CD8-positive, alpha-beta memory T cell (primary cell): Measurements from ENCODE around the gene VILL. TPM values are rescaled to one million over a fixed set of nuclear protein-coding genes. Genes with fewer than 3 reads are reported as not detected.

ENCODE experiments used
- CTCF ChIA-PET: fragments of 350-600 bp; sonication (Branson Sonifier 250); formaldehyde crosslinking; loops from one replicate; lab custom pipeline; 2021; ENCODE audit warnings: antibody characterized with exemption; lab: Charles Lee
- POLR2A ChIA-PET: fragments of 350-600 bp; sonication (Branson Sonifier 250); formaldehyde crosslinking; loops from one replicate; lab custom pipeline; 2021; ENCODE audit warnings: antibody characterized with exemption; lab: Charles Lee
- DNase-seq, 5 donors: peaks; one replicate each; pipeline versions ENCODE4 v3.0.0 to v3.0.0-alpha.2; 2020 to 2022; ENCODE audit warnings: mixed read lengths in 1 of 5
- H3K27ac ChIP-seq: one replicate; pipeline ENCODE4 v1.7.0; 2013; ENCODE audit warnings: low read depth, mild to moderate bottlenecking, low read length, moderate library complexity
- H3K27me3 ChIP-seq: 2 replicates; pipeline ENCODE4 v1.7.0; 2013; ENCODE audit warnings: low read length, mild to moderate bottlenecking; ENCODE audit not compliant: insufficient read depth, poor library complexity, severe bottlenecking
- H3K36me3 ChIP-seq: 2 replicates; pipeline ENCODE4 v1.7.0; 2013; ENCODE audit warnings: mild to moderate bottlenecking, low read length, moderate library complexity; ENCODE audit not compliant: insufficient read depth
- H3K4me1 ChIP-seq: 2 replicates; pipeline ENCODE4 v1.7.0; 2013; ENCODE audit warnings: mild to moderate bottlenecking, low read length, moderate library complexity; ENCODE audit not compliant: insufficient read depth
- H3K4me3 ChIP-seq: 2 replicates; pipeline ENCODE4 v1.7.0; 2013; ENCODE audit warnings: mild to moderate bottlenecking, low read length
- H3K9me3 ChIP-seq: 2 replicates; pipeline ENCODE4 v1.7.0; 2013; ENCODE audit warnings: mild to moderate bottlenecking, low read length
- H3K27ac Mint-ChIP-seq, 8 donors: one replicate each; pipeline ENCODE4 v1.8.0; 2020 to 2021; ENCODE audit warnings: mixed read lengths in 8 of 8, mild to moderate bottlenecking in 6 of 8, inconsistent platforms in 3 of 8, moderate library complexity in 3 of 8
- H3K27me3 Mint-ChIP-seq, 2 donors: one replicate each; pipeline ENCODE4 v1.8.0; 2020 to 2021; ENCODE audit warnings: mixed read lengths in 2 of 2, mild to moderate bottlenecking in 1 of 2, moderate library complexity in 1 of 2
- H3K36me3 Mint-ChIP-seq, 3 donors: one replicate each; pipeline ENCODE4 v1.8.0; 2020 to 2021; ENCODE audit warnings: mixed read lengths in 3 of 3, inconsistent platforms in 1 of 3, mild to moderate bottlenecking in 1 of 3
- H3K4me1 Mint-ChIP-seq, 3 donors: one replicate each; pipeline ENCODE4 v1.8.0; 2020 to 2021; ENCODE audit warnings: mixed read lengths in 3 of 3, inconsistent platforms in 1 of 3, mild to moderate bottlenecking in 1 of 3
- H3K4me3 Mint-ChIP-seq, 7 donors: one replicate each; pipeline ENCODE4 v1.8.0; 2020 to 2021; ENCODE audit warnings: mixed read lengths in 7 of 7, mild to moderate bottlenecking in 6 of 7, moderate library complexity in 4 of 7, inconsistent platforms in 2 of 7
- H3K9me3 Mint-ChIP-seq, 5 donors: one replicate each; pipeline ENCODE4 v1.8.0; 2020 to 2022; ENCODE audit warnings: mixed read lengths in 5 of 5, mild to moderate bottlenecking in 3 of 5, moderate library complexity in 2 of 5, inconsistent platforms in 1 of 5
- polyA plus RNA-seq: library from polyadenylated mRNA; unstranded; fragments of 300-500 nt; fragmentation: Illumina TruSeq; gene quantifications from one replicate; pipeline ENCODE4 v1.2.3, GENCODE V29; 2021
- total RNA-seq, 2 experiments: library from RNA; stranded (reverse); gene quantifications; one replicate each; pipeline ENCODE4 v1.2.3, GENCODE V29; 2021

Gene VILL
- total and polyA plus RNA-seq, 3 experiments from 2014 or later = 14.7 to 16.8 (median 15.8) TPM

DNA sequence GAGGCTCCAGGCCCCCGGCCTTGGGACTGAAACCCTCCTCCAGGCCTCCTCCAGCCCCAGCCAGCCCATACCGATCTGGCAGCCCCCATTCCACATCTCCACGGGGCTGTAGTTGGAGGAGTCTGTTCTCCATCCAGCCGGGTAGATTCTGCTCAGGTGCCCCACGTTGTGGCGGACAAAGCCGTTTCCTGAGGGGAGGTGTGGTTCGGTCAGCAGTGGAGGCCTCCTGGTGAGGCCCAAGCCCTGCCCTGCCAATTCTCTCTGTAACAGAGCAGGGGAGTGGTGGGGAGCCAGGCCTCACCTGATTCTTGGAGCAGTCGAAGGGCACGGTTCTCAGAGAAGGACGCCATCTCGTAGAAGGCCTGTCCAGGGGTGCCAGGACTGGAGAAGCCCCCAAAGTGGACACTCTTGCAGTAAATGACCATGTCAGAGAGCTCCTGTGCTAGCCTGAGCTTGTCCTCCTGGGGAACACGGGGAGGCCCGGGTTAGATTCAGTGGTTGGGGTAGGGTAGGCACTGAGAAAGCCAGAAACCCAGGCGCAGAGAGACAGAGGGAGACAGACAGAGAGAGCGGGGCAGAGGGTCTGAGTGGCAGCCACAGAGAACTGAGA is 18.5 kb downstream of the VILL start:
- DNase-seq = no peak
- POLR2A ChIA-PET = interaction anchor here (1.0 kb wide), 1 partner anchor 30 kb away, joined by 3 read pairs; the partner anchor contains the start of gene DLEC1
- Mint-ChIP-seq H3K27me3 (no peaks in the 10 kb centered on the region), H3K4me3 (no peak overlapping the region), H3K36me3 (peaks cover 0 to 80% (median 8%) of the 10 kb centered on the region in 3 donors), H3K27ac (peak overlapping the region in 3 of 8 donors; percentile 29 to 75 (median 40)), H3K9me3 (no peaks in the 10 kb centered on the region), H3K4me1 (peaks cover 11 to 14% (median 14%) of the 10 kb centered on the region in 3 donors)
- Histone ChIP-seq H3K4me1 (no peaks in the 10 kb centered on the region), H3K36me3 (peaks cover 8% of the 10 kb centered on the region), H3K4me3 (no peak overlapping the region), H3K27me3 (no peaks in the 10 kb centered on the region), H3K9me3 (no peaks in the 10 kb centered on the region), H3K27ac (no peak overlapping the region)
- CTCF ChIA-PET = interaction anchor here (0.8 to 2.3 kb wide), 3 partner anchors 12 to 31 kb away, joined by 3 to 12 read pairs (median 4); partner anchors contain the start of gene DLEC1

DNA sequence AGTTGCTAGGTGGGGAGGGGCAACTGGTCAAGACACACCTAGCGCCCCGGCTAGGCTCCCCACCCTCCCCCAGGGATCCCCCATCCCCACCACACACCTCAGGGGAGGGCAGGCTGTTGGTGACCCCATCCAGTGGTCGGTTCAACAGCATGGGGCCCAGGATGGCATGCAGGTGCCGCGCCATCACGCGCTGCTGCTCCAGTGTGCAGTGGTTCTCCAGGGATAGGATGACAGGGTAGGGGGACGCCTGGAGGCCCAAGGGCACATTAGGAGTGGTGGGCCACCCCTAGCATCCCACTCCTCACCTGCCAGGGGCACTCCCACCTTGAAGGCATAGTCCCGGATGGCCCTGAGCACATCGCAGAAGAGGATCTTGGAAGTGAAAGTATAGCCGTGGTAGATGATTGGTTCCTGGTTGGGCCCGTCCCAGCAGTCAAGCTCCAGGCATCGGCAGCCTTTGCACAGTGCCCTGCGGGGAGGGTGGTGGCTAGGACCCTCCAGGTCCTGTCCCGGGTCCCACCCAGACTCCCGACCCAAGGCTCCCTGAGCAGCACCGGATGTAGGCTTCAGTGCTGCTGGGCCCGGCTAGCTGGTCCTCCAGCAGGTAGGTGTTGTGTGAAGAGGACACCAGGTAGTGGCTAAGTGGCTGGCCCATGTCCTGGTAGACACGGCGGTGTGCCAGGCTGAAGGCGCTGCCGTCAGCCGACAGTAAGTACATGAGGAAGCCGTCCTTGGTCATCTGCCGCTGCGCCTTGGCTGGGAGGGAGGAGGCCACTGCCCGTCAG is 19.4 kb downstream of the VILL start:
- H3K36me3 ChIP-seq = peaks cover 9% of the 10 kb centered on the region

DNA sequence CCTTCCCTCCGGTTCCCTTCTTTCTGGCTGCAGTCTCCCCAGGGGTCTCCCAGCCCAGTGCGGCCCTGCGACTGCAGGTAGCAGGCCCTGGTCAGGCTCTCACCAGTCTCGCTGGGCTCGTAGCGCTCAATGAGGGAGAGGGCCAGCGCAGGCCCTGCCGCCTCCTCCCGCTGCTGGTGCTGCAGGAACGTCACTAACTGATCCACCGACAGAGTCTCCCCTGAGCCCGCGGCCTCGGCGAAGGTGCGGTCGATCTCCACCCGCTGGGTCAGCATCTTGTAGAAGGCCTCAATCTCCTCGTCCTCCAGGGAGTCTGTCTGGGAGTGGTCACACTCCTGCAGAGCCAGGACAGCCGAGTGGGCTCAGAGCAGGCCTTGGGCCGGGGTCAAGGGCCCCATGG is 20.5 kb downstream of the VILL start:
- H3K27me3 ChIP-seq = no peaks in the 10 kb centered on the region
- ChIA-PET CTCF (no interaction called here), POLR2A (no interaction called here)
- H3K4me3 ChIP-seq = no peak overlapping the region
- Mint-ChIP-seq H3K9me3 (peaks cover 0 to 3% (median 0%) of the 10 kb centered on the region in 5 donors), H3K27me3 (no peaks in the 10 kb centered on the region), H3K4me3 (no peak overlapping the region), H3K4me1 (no peaks in the 10 kb centered on the region), H3K36me3 (peaks cover 12 to 83% (median 19%) of the 10 kb centered on the region in 3 donors), H3K27ac (peak overlapping the region in 1 of 8 donors; percentile 56)
- no peak overlapping the region for H3K27ac ChIP-seq
- H3K9me3 ChIP-seq = no peaks in the 10 kb centered on the region
- H3K36me3 ChIP-seq = peaks cover 19% of the 10 kb centered on the region
- no peak for DNase-seq
- H3K4me1 ChIP-seq = no peaks in the 10 kb centered on the region

More for the DNA sequence above, 19.4 kb downstream of the VILL start:
- DNase-seq = no peak
- no peak overlapping the region for H3K4me3 ChIP-seq
- Mint-ChIP-seq H3K27ac (peak overlapping the region in 3 of 8 donors; percentile 10 to 60 (median 43)), H3K4me1 (peaks cover 2 to 5% (median 4%) of the 10 kb centered on the region in 3 donors), H3K36me3 (peaks cover 3 to 81% (median 11%) of the 10 kb centered on the region in 3 donors), H3K4me3 (no peak overlapping the region), H3K9me3 (peaks cover 0 to under 1% (median 0%) of the 10 kb centered on the region in 5 donors), H3K27me3 (no peaks in the 10 kb centered on the region)
- H3K27me3 ChIP-seq = no peaks in the 10 kb centered on the region
- no peak overlapping the region for H3K27ac ChIP-seq
- ChIA-PET POLR2A (interaction anchor here (0.6 to 1.0 kb wide), 2 partner anchors 29 to 1414 kb away, joined by 3 read pairs; partner anchors contain the start of gene DLEC1), CTCF (interaction anchor here (0.8 to 1.6 kb wide), 2 partner anchors 12 to 13 kb away, joined by 3 to 4 read pairs; no protein-coding TSS in a partner anchor)
- no peaks in the 10 kb centered on the region for H3K9me3 ChIP-seq
- H3K4me1 ChIP-seq = no peaks in the 10 kb centered on the region

DNA sequence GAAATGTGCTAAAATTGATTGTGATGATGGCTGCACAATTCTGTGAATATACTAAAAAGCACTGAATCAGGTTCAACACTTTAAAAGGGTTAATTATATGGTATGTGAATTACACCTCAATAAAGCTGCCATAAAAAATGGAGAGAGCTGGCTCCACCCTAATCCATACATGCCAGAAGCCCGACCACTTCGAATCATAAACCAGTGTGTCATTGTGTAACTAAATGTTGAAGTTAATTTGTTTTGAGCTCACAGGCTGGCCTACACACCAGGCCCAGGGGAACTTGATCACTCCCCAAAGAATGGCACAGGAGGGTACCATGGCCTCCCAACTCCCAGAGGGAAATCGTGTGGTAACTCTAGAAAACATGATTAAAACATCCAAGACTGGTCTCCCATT is 24.9 kb downstream of the VILL start:
- DNase-seq = no peak
- Histone ChIP-seq H3K4me3 (no peak overlapping the region), H3K4me1 (no peaks in the 10 kb centered on the region), H3K9me3 (no peaks in the 10 kb centered on the region), H3K27me3 (no peaks in the 10 kb centered on the region), H3K27ac (no peak overlapping the region), H3K36me3 (peaks cover 20% of the 10 kb centered on the region)
- no peaks in the 10 kb centered on the region for H3K27me3 Mint-ChIP-seq
- peak overlapping the region in 1 of 8 donors; percentile 34 for H3K27ac Mint-ChIP-seq
- CTCF ChIA-PET = interaction anchor here (1.0 to 1.1 kb wide), 2 partner anchors 12 to 25 kb away, joined by 3 to 4 read pairs; no protein-coding TSS in a partner anchor
- POLR2A ChIA-PET = no interaction called here
- H3K36me3 Mint-ChIP-seq = peaks cover 34 to 87% (median 37%) of the 10 kb centered on the region in 3 donors
- peaks cover 0 to 5% (median 4%) of the 10 kb centered on the region in 5 donors for H3K9me3 Mint-ChIP-seq
- peak overlapping the region in 1 of 7 donors; percentile 38 for H3K4me3 Mint-ChIP-seq
- H3K4me1 Mint-ChIP-seq = peaks cover 2 to 8% (median 2%) of the 10 kb centered on the region in 3 donors

DNA sequence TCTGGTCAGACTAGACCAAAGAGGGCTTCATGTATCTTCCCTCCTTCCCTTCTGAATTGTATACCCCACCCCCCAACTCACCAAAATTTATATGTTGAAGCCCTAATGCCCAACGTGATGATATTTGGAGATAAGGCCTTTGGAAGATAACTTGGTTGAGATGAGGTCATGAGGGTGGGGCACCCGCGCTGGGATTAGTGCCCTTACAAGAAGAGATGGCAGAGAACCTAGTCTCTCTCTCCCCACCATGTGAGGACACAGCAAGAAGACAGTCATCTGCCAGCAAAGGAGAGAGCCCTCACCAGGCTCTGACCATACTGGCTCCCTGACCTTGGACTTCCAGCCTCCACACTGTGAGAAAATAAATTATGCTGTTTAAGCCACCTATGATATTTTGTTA is 25.4 kb downstream of the VILL start:
- Histone ChIP-seq H3K9me3 (no peaks in the 10 kb centered on the region), H3K27me3 (no peaks in the 10 kb centered on the region), H3K4me1 (no peaks in the 10 kb centered on the region), H3K27ac (no peak overlapping the region), H3K4me3 (no peak overlapping the region), H3K36me3 (peaks cover 20% of the 10 kb centered on the region)
- peaks cover 33 to 84% (median 37%) of the 10 kb centered on the region in 3 donors for H3K36me3 Mint-ChIP-seq
- H3K4me3 Mint-ChIP-seq = no peak overlapping the region
- POLR2A ChIA-PET = no interaction called here
- no peaks in the 10 kb centered on the region for H3K27me3 Mint-ChIP-seq
- DNase-seq = no peak
- peaks cover 0 to 5% (median 4%) of the 10 kb centered on the region in 5 donors for H3K9me3 Mint-ChIP-seq
- CTCF ChIA-PET = interaction anchor here (1.0 to 1.1 kb wide), 2 partner anchors 12 to 26 kb away, joined by 3 to 4 read pairs; no protein-coding TSS in a partner anchor
- H3K4me1 Mint-ChIP-seq = peaks cover 4 to 13% (median 7%) of the 10 kb centered on the region in 3 donors
- H3K27ac Mint-ChIP-seq = peak overlapping the region in 2 of 8 donors; percentile 11 to 34

DNA sequence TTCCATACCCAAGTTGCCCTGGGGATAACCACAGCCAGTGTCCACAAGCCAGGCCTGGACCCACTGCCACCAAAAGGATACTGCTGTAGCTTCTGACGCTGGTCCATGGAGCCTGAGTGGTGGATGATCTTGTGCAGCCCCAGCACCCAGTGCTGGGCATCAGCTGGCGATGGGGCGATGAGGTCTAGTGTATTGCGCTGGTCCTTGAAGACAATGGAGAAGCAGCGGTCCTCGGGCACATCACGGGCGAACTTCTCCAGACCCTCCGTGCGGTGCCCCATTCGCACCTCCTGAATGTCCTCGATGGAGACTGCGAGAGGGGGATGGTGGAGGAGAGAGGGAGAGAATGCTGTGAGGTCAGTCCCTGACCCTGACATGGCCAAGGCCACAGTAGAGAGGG is 25.8 kb downstream of the VILL start:
- Mint-ChIP-seq H3K36me3 (peaks cover 33 to 80% (median 37%) of the 10 kb centered on the region in 3 donors), H3K4me1 (peaks cover 7 to 17% (median 11%) of the 10 kb centered on the region in 3 donors), H3K9me3 (peaks cover 0 to 5% (median 4%) of the 10 kb centered on the region in 5 donors), H3K27me3 (no peaks in the 10 kb centered on the region), H3K4me3 (no peak overlapping the region), H3K27ac (peak overlapping the region in 2 of 8 donors; percentile 11 to 30)
- CTCF ChIA-PET = interaction anchor here (1.0 to 1.1 kb wide), 2 partner anchors 13 to 26 kb away, joined by 3 to 4 read pairs; no protein-coding TSS in a partner anchor
- Histone ChIP-seq H3K27me3 (no peaks in the 10 kb centered on the region), H3K4me1 (no peaks in the 10 kb centered on the region), H3K36me3 (peaks cover 20% of the 10 kb centered on the region), H3K4me3 (no peak overlapping the region), H3K9me3 (no peaks in the 10 kb centered on the region), H3K27ac (no peak overlapping the region)
- POLR2A ChIA-PET = no interaction called here
- DNase-seq = no peak

DNA sequence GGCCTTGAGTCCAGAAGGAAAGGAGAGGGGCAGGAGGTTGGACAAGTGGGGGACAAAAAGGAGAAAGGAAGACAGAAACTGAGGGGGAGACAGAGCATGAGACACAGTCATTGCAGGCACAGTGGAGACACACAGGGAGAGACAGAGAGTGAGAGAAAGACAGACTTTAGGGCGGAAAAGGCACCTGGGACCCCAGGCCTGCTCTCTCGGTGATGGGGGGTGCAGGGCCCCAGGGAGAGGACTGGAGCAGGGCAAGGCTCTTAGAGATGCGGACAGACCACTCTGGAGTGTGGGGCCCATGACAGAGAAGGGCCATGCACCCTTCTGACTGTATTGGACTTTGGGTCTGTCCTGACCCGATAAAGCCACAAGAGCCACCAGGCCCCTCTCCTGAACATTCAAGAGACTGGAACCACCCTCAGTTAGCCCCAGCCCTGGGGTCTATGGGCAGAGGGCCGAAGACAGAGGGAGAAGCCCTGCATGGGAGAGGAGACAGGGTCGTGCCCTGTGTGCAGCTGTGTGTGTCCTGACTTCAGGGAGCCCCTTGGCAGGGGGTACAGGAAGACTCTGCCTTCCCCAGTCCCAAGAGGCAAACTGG is 26.4 kb downstream of the VILL start:
- DNase-seq = no peak
- H3K4me3 ChIP-seq = no peak overlapping the region
- no peak overlapping the region for H3K4me3 Mint-ChIP-seq
- peak overlapping the region in 2 of 8 donors; percentile 30 to 48 for H3K27ac Mint-ChIP-seq
- peaks cover 12 to 22% (median 16%) of the 10 kb centered on the region in 3 donors for H3K4me1 Mint-ChIP-seq
- H3K27ac ChIP-seq = peak overlapping the region; percentile 51
- peaks cover under 1% of the 10 kb centered on the region for H3K4me1 ChIP-seq
- H3K36me3 Mint-ChIP-seq = peaks cover 33 to 76% (median 37%) of the 10 kb centered on the region in 3 donors
- H3K9me3 ChIP-seq = no peaks in the 10 kb centered on the region
- H3K27me3 ChIP-seq = no peaks in the 10 kb centered on the region
- H3K36me3 ChIP-seq = peaks cover 20% of the 10 kb centered on the region
- H3K9me3 Mint-ChIP-seq = peaks cover 0 to 5% (median 4%) of the 10 kb centered on the region in 5 donors
- POLR2A ChIA-PET = no interaction called here
- CTCF ChIA-PET = no interaction called here
- no peaks in the 10 kb centered on the region for H3K27me3 Mint-ChIP-seq
